Esophagus squamous epithelium (tissue), 4 donors: ENCODE results near the gene MFSD2B.

Experiments
- CTCF ChIP-seq, 6 experiments: fragments of 450-650 bp in 4 of 6; fragments of 200-600 bp in 2 of 6; sonication (generic) in 2 of 6; IDR thresholded peaks; one replicate each; pipeline ENCODE4 v1.5.1; 2016 to 2019; ENCODE audit warnings: antibody characterized with exemption in 6 of 6, mild to moderate bottlenecking in 4 of 6, moderate library complexity in 4 of 6
- POLR2A ChIP-seq, 4 donors: fragments of 450-650 bp; IDR thresholded peaks; one replicate each; pipeline ENCODE4 v1.6.1; 2017; ENCODE audit warnings: antibody characterized with exemption in 4 of 4, mild to moderate bottlenecking in 4 of 4, moderate library complexity in 3 of 4

DNA sequence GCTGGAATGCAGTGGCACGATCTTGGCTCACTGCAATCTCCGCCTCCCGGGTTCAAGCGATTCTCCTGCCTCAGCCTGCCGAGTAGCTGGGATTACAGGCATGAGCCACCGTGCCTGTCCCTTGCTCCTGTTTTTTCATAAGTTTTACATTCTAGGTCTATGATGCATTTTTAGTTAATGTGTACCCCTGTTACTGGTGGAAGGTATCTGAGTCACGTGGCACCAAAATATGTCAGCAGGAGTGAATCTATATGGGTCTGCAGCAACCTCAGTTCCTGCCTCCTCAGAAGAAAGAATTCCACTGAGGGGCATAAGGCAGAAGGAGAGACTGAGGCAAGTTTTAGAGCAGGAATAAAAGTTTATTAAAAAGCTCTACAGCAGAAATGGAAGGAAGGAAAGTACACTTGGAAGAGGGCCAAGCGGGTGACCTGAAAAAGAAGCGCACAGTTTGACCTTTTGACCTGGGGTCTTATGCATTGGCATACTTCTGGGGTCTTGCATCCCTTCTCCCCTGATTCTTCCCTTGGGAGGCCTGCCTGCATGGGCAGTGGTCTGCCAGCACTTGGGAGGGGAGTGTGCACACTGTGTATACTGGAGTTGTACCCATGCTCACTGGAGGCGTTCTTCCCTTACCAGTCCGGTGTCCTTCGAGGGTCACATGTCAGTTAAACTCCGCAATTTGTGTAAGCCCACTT, 1.1 kb upstream of the MFSD2B start:
- no peak for TF ChIP-seq CTCF (IDR thresholded peaks at IDR 0.05)
- TF ChIP-seq POLR2A (IDR thresholded peaks at IDR 0.05): no peak
